Glomerular visceral epithelial cell (primary cell): ENCODE data around the gene HOPX.
"Not testable (repeated sequence)": the region's sequence is repeated elsewhere in the genome, so short reads cannot be mapped to it uniquely, and the experiment has no call there.

Experiments
- DNase-seq: peaks from one replicate; pipeline ENCODE4 v3.0.0-alpha.2; 2016; ENCODE audit errors: extremely low spot score

The HOPX gene

GRCh38 chr4:56688094-56688647, 7.1 kb upstream of the HOPX start:
- no peak for DNase-seq

GRCh38 chr4:56686537-56687231, 5.6 kb upstream of the HOPX start:
- DNase-seq, result no peak

GRCh38 chr4:56684320-56685050, 3.4 kb upstream of the HOPX start:
- no peak for DNase-seq

GRCh38 chr4:56683455-56683854, 2.4 kb upstream of the HOPX start:
- no peak for DNase-seq

- DNase-seq, result no peak
These were observed 893 bp upstream of the HOPX start for GRCh38 chr4:56681853-56682525.

- DNase-seq, result no peak
These were observed 830 bp downstream of the HOPX start for GRCh38 chr4:56680266-56680665.

- no peak for DNase-seq
These were observed 3.4 kb downstream of the HOPX start for GRCh38 chr4:56677711-56678110.

- DNase-seq, result peak; percentile 31
These were observed 6.1 kb downstream of the HOPX start for GRCh38 chr4:56674984-56675383.

- no peak for DNase-seq
These were observed 9.2 kb downstream of the HOPX start for GRCh38 chr4:56671860-56672259.

GRCh38 chr4:56671373-56671772, 9.7 kb downstream of the HOPX start:
- no peak for DNase-seq

- no peak for DNase-seq
These were observed 12.8 kb downstream of the HOPX start for GRCh38 chr4:56668267-56668666.

GRCh38 chr4:56667396-56667795, 13.7 kb downstream of the HOPX start:
- not testable (repeated sequence) for DNase-seq

- DNase-seq, result no peak
These were observed 14.8 kb downstream of the HOPX start for GRCh38 chr4:56666279-56666678.

GRCh38 chr4:56665781-56666180, 15.3 kb downstream of the HOPX start:
- no peak for DNase-seq

GRCh38 chr4:56662782-56663468, 18.2 kb downstream of the HOPX start:
- DNase-seq, result no peak

GRCh38 chr4:56659946-56660345, 21.1 kb downstream of the HOPX start:
- no peak for DNase-seq

GRCh38 chr4:56658528-56658927, 22.6 kb downstream of the HOPX start:
- DNase-seq, result no peak

GRCh38 chr4:56657818-56658217, 23.3 kb downstream of the HOPX start:
- no peak for DNase-seq

GRCh38 chr4:56657128-56657527, 24.0 kb downstream of the HOPX start:
- DNase-seq, result no peak

GRCh38 chr4:56656346-56656643, 24.8 kb downstream of the HOPX start:
- DNase-seq, result no peak

GRCh38 chr4:56655627-56656345, 25.3 kb downstream of the HOPX start:
- DNase-seq, result peak; percentile 35
